Keratinocyte (primary cell): ENCODE data around the gene CREB3L1.

Experiments
- CTCF ChIP-seq, 3 experiments: IDR thresholded peaks in 1 of 3; conservative IDR thresholded peaks in 1 of 3; optimal IDR thresholded peaks in 1 of 3; 2 replicates in 2 of 3; 3 replicates in 1 of 3; pipeline versions ENCODE3 to v1.5.1; 2011; ENCODE audit warnings: low read length in 3 of 3, mild to moderate bottlenecking in 3 of 3, moderate library complexity in 2 of 3, control low read depth in 1 of 3, inconsistent platforms in 1 of 3; ENCODE audit not compliant: insufficient read depth in 2 of 3; ENCODE audit errors: extremely low read depth in 1 of 3
- EZH2 ChIP-seq: IDR thresholded peaks from one replicate; pipeline ENCODE4 v1.6.1; 2012; ENCODE audit warnings: inconsistent platforms, mild to moderate bottlenecking, low read length, moderate library complexity

GRCh38 chr11:46277622-46278386 lies at the start of gene CREB3L1:
- TF ChIP-seq CTCF (optimal IDR thresholded peaks at IDR 0.05 in 1 of 3, IDR thresholded peaks at IDR 0.05 in 1 of 3, conservative IDR thresholded peaks at IDR 0.05 in 1 of 3; ENCODE audit: extremely low read depth in 1 of 3, insufficient read depth in 2 of 3, low read length in 3 of 3) (no peak), EZH2 (peak; percentile 70)
